SIG-M5 treated with dmso at 0.1 percent for 504 hours (cell line): ENCODE data around the gene ARHGAP19.
A peak's percentile ranks its signal among the peaks of the same experiment; 100 is the strongest.
"Not testable (repeated sequence)": the region's sequence is repeated elsewhere in the genome, so short reads cannot be mapped to it uniquely, and the experiment has no call there.

Source experiments
- DNase-seq: peaks from one replicate; lab custom pipeline; 2025; ENCODE audit not compliant: unreplicated experiment; lab: John Stamatoyannopoulos, UW

Gene ARHGAP19

GRCh38 chr10:97321032-97321803 is 28.8 kb upstream of the ARHGAP19 start:
- no peak for DNase-seq

- DNase-seq = no peak
Observed at GRCh38 chr10:97320480-97321031, 28.1 kb upstream of the ARHGAP19 start.

- DNase-seq = no peak
Observed at GRCh38 chr10:97319671-97320479, 27.4 kb upstream of the ARHGAP19 start.

- peak; percentile 76 for DNase-seq
Observed at GRCh38 chr10:97318772-97319651, 26.6 kb upstream of the ARHGAP19 start, which contains the start of gene FRAT1. Gene FRAT1, plus strand, starts transcription at chr10:97319271. Its CDS starts 183 bp downstream, at chr10:97319454.

- no peak for DNase-seq
Observed at GRCh38 chr10:97314671-97315070, 22.2 kb upstream of the ARHGAP19 start.

DNA sequence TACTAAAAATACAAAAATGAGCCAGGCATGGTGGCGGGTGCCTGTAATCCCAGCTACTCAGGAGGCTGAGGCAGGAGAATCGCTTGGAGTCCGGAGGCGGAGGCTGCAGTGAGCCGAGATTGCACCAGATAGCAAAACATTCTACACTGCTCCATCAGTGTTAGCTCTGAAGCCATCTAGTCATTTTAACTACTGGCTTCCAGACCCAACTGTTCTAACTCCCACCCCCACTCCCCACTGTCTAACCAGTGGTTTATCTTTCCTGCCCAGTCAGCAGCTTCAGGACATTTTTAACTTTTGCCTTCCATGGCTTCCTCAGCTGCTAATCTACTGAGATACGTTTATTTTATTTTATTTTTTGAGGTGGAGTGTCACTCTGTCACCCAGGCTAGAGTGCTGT is 20.5 kb upstream of the ARHGAP19 start:
- no peak for DNase-seq

DNA sequence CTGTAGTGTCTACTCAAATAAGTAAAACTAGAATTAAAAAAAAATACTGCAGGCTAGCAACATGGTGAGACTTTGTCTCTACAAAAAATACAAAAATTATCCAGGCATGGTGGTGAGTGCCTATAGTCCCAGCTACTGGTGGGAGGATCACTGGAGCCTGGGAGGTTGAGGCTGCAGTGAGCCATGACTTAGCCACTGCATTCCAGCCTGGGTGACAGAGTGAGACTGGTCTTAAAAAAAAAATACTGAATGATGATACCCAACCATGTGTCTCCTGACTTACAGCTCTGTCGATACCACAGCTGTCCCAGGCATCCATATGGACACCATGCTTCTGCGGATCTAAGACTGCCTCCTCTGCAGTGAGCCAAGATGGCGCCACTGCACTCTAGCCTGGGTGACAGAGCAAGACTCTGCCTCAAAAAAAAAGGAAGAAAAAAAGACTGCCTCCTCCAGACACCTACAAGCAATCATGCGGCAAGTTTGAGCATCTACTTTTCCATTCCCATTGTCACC is 18.7 kb upstream of the ARHGAP19 start:
- DNase-seq = no peak

- DNase-seq = peak; percentile 46
Observed at GRCh38 chr10:97307866-97308780, 15.7 kb upstream of the ARHGAP19 start.

GRCh38 chr10:97307441-97307840 is 15.0 kb upstream of the ARHGAP19 start:
- DNase-seq = no peak

DNA sequence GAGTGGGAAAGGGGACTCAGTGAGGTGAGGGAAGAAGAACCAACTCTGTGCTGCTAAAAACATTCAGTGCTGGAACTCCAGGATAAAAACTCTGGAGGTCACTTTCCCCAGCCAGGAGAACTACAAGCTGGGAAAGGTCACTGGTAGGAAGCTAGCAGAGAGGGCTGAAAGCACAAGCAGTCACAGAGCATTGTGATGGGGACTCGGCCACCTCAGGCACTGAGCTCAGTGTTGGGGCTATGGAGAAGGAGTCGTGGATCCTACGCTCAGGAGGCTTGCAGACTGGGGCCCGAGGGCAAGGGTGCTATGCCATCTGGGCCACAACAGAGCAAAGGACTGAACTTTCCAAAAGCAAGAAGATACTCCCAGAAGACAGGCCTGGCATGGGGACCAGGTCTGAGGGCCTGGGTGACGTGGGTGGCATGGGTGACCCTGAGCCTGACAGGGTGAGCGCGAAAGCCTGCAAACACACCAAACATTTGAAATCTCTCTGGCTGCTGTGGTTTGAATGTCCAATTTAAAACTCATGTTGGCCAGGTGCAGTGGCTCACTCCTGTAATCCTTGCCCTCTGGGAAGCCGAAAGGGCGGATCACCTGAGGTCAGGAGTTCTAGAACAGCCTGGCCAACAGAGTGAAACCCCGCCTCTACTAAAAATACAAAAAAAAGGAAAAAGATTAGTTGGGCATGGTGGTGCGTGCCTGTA is 9.8 kb upstream of the ARHGAP19 start:
- DNase-seq = no peak

- no peak for DNase-seq
Observed at GRCh38 chr10:97300980-97301379, 8.5 kb upstream of the ARHGAP19 start.

DNA sequence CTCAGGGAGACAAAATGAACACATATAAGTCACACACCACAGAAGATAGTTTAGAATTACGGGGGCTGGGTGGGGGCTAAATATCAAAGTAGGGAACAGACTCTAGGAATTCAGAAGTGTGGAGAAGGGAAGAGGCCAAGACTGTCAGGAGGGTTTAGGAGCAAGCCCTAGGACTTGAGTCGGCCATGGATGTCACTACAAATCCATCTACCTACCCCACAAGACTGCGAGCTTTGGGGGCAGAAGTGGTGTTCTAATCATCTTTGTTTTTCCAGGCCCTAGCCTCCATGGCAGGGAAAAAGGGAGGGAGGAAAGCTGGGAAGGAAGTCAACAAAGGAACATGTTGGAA is 5.8 kb upstream of the ARHGAP19 start:
- no peak for DNase-seq

DNA sequence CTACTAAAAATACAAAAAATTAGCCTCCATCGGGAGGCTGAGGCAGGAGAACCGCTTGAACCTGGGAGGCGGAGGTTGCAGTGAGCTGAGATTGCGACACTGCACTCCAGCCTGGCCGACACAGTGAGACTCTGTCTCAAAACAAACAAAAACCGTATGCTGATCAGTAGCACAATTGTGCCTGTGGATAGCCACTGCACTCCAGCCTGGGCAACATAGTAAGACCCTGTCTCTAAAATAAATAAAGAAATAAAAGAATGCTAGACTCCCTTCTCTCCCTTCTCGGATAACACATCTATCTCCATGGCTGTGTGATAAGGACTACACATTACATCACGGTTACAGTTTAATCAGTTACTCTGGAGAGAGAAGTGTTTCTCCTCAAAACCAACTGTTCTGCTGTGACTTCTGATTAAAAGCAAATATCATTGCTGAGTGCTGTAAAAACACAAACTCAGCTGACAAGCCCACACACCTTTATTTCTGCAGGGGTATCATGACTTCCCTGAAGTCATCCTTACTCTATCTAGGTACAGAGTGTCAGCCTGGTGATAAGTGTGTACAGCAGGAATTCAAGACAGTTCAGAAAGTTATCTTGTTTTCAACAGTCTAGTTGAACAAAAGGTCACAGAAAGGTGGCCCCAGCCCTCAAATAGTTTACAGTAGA is 5.3 kb upstream of the ARHGAP19 start:
- DNase-seq = no peak

- DNase-seq = no peak
Observed at GRCh38 chr10:97292862-97293198, 393 bp upstream of the ARHGAP19 start.

- DNase-seq = no peak
Observed at GRCh38 chr10:97291357-97292096, 910 bp downstream of the ARHGAP19 start.

- DNase-seq = not testable (repeated sequence)
Observed at GRCh38 chr10:97290576-97291356, 1.7 kb downstream of the ARHGAP19 start.

- DNase-seq = not testable (repeated sequence)
Observed at GRCh38 chr10:97290076-97290475, 2.4 kb downstream of the ARHGAP19 start.
